ENCODE data around the gene CAVIN1.
A peak's percentile ranks its signal among the peaks of the same experiment; 100 is the strongest.

Gene CAVIN1

GRCh38 chr17:42387661-42388380 is 35.2 kb downstream of the CAVIN1 start (continued):
- no peak for TF ChIP-seq ZNF24 (tag by site-specific recombination; IDR thresholded peaks at IDR 0.05)
- peak; percentile 94 for TF ChIP-seq ZBTB8A (tag by site-specific recombination; IDR thresholded peaks at IDR 0.05)
- TF ChIP-seq ZNF843 (tag by site-specific recombination; IDR thresholded peaks at IDR 0.05): 0 out of 2 replicates have a peak, but pooled peaks have one; percentile 24
- TF ChIP-seq ZBTB7A (tag by site-specific recombination; IDR thresholded peaks at IDR 0.05; ENCODE audit: low read depth): peak; percentile 54
- TF ChIP-seq ZNF266 (tag by site-specific recombination; IDR thresholded peaks at IDR 0.05; ENCODE audit: low read depth): no peak
- TF ChIP-seq ZNF514 (tag by site-specific recombination; IDR thresholded peaks at IDR 0.05): no peak
- no peak for TF ChIP-seq ZNF629 (tag by site-specific recombination; IDR thresholded peaks at IDR 0.05)
- TF ChIP-seq ZNF488 (tag by site-specific recombination; IDR thresholded peaks at IDR 0.05): no peak
- TF ChIP-seq ZNF157 (tag by site-specific recombination; IDR thresholded peaks at IDR 0.05): no peak
- TF ChIP-seq MYNN (tag by site-specific recombination; IDR thresholded peaks at IDR 0.05; ENCODE audit: borderline replicate concordance): no peak
- no peak for TF ChIP-seq ZNF768 (tag by site-specific recombination; IDR thresholded peaks at IDR 0.05)
- 0 out of 2 replicates have a peak, but pooled peaks have one; percentile 26 for TF ChIP-seq ZNF391 (tag by site-specific recombination; IDR thresholded peaks at IDR 0.05; ENCODE audit: borderline replicate concordance, low read depth)
- TF ChIP-seq TCF7L2 (IDR thresholded peaks at IDR 0.05; ENCODE audit: borderline replicate concordance, low read depth, low read length): no peak
- peak; percentile 58; the same call in 1 of the 2 replicates for TF ChIP-seq ZBTB11 (tag by site-specific recombination; conservative IDR thresholded peaks at IDR 0.05; ENCODE audit: low read depth)
- no peak for TF ChIP-seq ZNF280D (tag by site-specific recombination; IDR thresholded peaks at IDR 0.05)
- no peak for TF ChIP-seq ZNF776 (tag by site-specific recombination; IDR thresholded peaks at IDR 0.05; ENCODE audit: borderline replicate concordance)
- peak; percentile 78 for TF ChIP-seq ZNF600 (tag by site-specific recombination; IDR thresholded peaks at IDR 0.05)
- no peak for TF ChIP-seq ZNF169 (tag by site-specific recombination; IDR thresholded peaks at IDR 0.05)
- TF ChIP-seq ZNF621 (tag by site-specific recombination; IDR thresholded peaks at IDR 0.05): no peak
- no peak for TF ChIP-seq PRDM6 (tag by site-specific recombination; IDR thresholded peaks at IDR 0.05)
- no peak for TF ChIP-seq PRDM1 (tag by site-specific recombination; IDR thresholded peaks at IDR 0.05)
- no peak for TF ChIP-seq OVOL3 (tag by site-specific recombination; IDR thresholded peaks at IDR 0.05)
- TF ChIP-seq ZNF362 (tag by site-specific recombination; IDR thresholded peaks at IDR 0.05): no peak
- peak; percentile 85 for TF ChIP-seq PATZ1 (tag by site-specific recombination; IDR thresholded peaks at IDR 0.05)
- TF ChIP-seq ZNF433 (tag by site-specific recombination; IDR thresholded peaks at IDR 0.05; ENCODE audit: low read depth): no peak
- TF ChIP-seq ZNF133 (tag by site-specific recombination; IDR thresholded peaks at IDR 0.05): no peak
- peak; percentile 51 for TF ChIP-seq SP2 (tag by site-specific recombination; IDR thresholded peaks at IDR 0.05)

Measured in HEK293 (cell line).